Activated CD4-positive, alpha-beta T cell treated with anti-CD3 and anti-CD28 coated beads, Interleukin-2, amount 50 U/mL, for 16 hours (primary cell): ENCODE measurements around the gene PTPRA.
"Not testable (repeated sequence)": the region's sequence is repeated elsewhere in the genome, so short reads cannot be mapped to it uniquely, and the experiment has no call there.

Source experiments
- DNase-seq: peaks from one replicate; pipeline ENCODE4 v3.0.0-alpha.2; 2020

The PTPRA gene

GRCh38 chr20:3046677-3047462 lies 173.6 kb downstream of the PTPRA start:
- DNase-seq, result peak; percentile 16

GRCh38 chr20:3047486-3048419 lies 174.5 kb downstream of the PTPRA start:
- DNase-seq, result no peak

- DNase-seq, result no peak
Measured at GRCh38 chr20:3051385-3052019, 178.2 kb downstream of the PTPRA start.

- DNase-seq, result no peak
Measured at GRCh38 chr20:3059489-3059888, 186.2 kb downstream of the PTPRA start.

GRCh38 chr20:3064119-3064518 lies 190.8 kb downstream of the PTPRA start:
- not testable (repeated sequence) for DNase-seq

GRCh38 chr20:3067139-3068014 lies 194.1 kb downstream of the PTPRA start:
- DNase-seq, result no peak

GRCh38 chr20:3068075-3068474 lies 194.8 kb downstream of the PTPRA start:
- DNase-seq, result no peak

- DNase-seq, result peak; percentile 21
Measured at GRCh38 chr20:3068986-3069900, 196.0 kb downstream of the PTPRA start.

GRCh38 chr20:3070725-3071124 lies 197.4 kb downstream of the PTPRA start:
- DNase-seq, result no peak

- DNase-seq, result no peak
Measured at GRCh38 chr20:3071266-3071609, 198.0 kb downstream of the PTPRA start.

GRCh38 chr20:3071610-3072529 lies 198.6 kb downstream of the PTPRA start, which contains the start of gene OXT:
OXT (plus strand) TSS chr20:3071620; CDS start chr20:3071656, 36 bp downstream.
- DNase-seq, result peak; percentile 56

GRCh38 chr20:3072530-3073250 lies 199.4 kb downstream of the PTPRA start:
- no peak for DNase-seq

- DNase-seq, result not testable (repeated sequence)
Measured at GRCh38 chr20:3073251-3073643, 200.0 kb downstream of the PTPRA start.

- no peak for DNase-seq
Measured at GRCh38 chr20:3074812-3075211, 201.5 kb downstream of the PTPRA start.

- not testable (repeated sequence) for DNase-seq
Measured at GRCh38 chr20:3075315-3075714, 202.0 kb downstream of the PTPRA start.

GRCh38 chr20:3077618-3078134 lies 204.4 kb downstream of the PTPRA start:
- peak; percentile 25 for DNase-seq

GRCh38 chr20:3080939-3081388 lies 207.7 kb downstream of the PTPRA start:
- no peak for DNase-seq

GRCh38 chr20:3081641-3082040 lies 208.4 kb downstream of the PTPRA start:
- DNase-seq, result no peak
